ENCODE results near the gene RNASEH1. TPM values are rescaled to one million over a fixed set of nuclear protein-coding genes. Genes with fewer than 3 reads are reported as not detected.
A peak's percentile ranks its signal among the peaks of the same experiment; 100 is the strongest.

Gene RNASEH1
- total and polyA plus RNA-seq, 2 of the 13 experiments (the other 11 are each of a cell fraction or from before 2014, with no cell fraction given), result 14.5 to 57.4 TPM

- TF ChIP-seq MATR3 (CRISPR knock-in tag; IDR thresholded peaks at IDR 0.05) (no peak), MXD1 (CRISPR knock-in tag; IDR thresholded peaks at IDR 0.05) (peak; percentile 95), BRCA1 (CRISPR knock-in tag; IDR thresholded peaks at IDR 0.05) (no peak), GATAD2A (CRISPR knock-in tag; IDR thresholded peaks at IDR 0.05) (peak; percentile 33), ZNF570 (CRISPR knock-in tag; IDR thresholded peaks at IDR 0.05; ENCODE audit: borderline replicate concordance) (peak; percentile 93; the same call in 1 of the 2 replicates), SNAI1 (CRISPR knock-in tag; IDR thresholded peaks at IDR 0.05; ENCODE audit: borderline replicate concordance) (peak; percentile 95), RFXANK (CRISPR knock-in tag; IDR thresholded peaks at IDR 0.05) (peak; percentile 90), ZBTB38 (CRISPR knock-in tag; IDR thresholded peaks at IDR 0.05) (peak; percentile 88), ZNF138 (CRISPR knock-in tag; IDR thresholded peaks at IDR 0.05; ENCODE audit: low read depth) (no peak), ZBTB7B (CRISPR knock-in tag; IDR thresholded peaks at IDR 0.05) (peak; percentile 81; the same call in 1 of the 2 replicates), ZNF205 (CRISPR knock-in tag; IDR thresholded peaks at IDR 0.05) (peak; percentile 95), EP300 (IDR thresholded peaks at IDR 0.05; ENCODE audit: low read depth in 2 of 2, low read length in 2 of 2) (0 out of 4 replicates have a peak, but pooled peaks have one; percentile 20 to 44), EP300 (CRISPR knock-in tag; IDR thresholded peaks at IDR 0.05; ENCODE audit: borderline replicate concordance) (0 out of 2 replicates have a peak, but pooled peaks have one; percentile 42), EED (CRISPR knock-in tag; IDR thresholded peaks at IDR 0.05) (peak; percentile 91), ZNF546 (CRISPR knock-in tag; conservative IDR thresholded peaks at IDR 0.05) (peak; percentile 98), GLMP (CRISPR knock-in tag; IDR thresholded peaks at IDR 0.05; ENCODE audit: borderline replicate concordance) (no peak), FOXO4 (CRISPR knock-in tag; conservative IDR thresholded peaks at IDR 0.05) (0 out of 2 replicates have a peak, but pooled peaks have one; percentile 90), ZNF724P (CRISPR knock-in tag; IDR thresholded peaks at IDR 0.05; ENCODE audit: borderline replicate concordance) (peak; percentile 95), ZNF276 (CRISPR knock-in tag; IDR thresholded peaks at IDR 0.05; ENCODE audit: low read depth) (peak; percentile 97), ZNF572 (CRISPR knock-in tag; IDR thresholded peaks at IDR 0.05) (no peak; the same call in 1 of the 2 replicates), ELF3 (CRISPR knock-in tag; IDR thresholded peaks at IDR 0.05) (peak; percentile 46), CAMTA2 (CRISPR knock-in tag; IDR thresholded peaks at IDR 0.05; ENCODE audit: borderline replicate concordance) (peak; percentile 97), SRSF9 (IDR thresholded peaks at IDR 0.05; ENCODE audit: borderline replicate concordance, insufficient read depth, low read depth, low read length, poor library complexity, severe bottlenecking) (no peak), NR2F6 (IDR thresholded peaks at IDR 0.05) (0 out of 2 replicates have a peak, but pooled peaks have one; percentile 11), NR2F6 (CRISPR knock-in tag; IDR thresholded peaks at IDR 0.05) (no peak; the same call in 1 of the 2 replicates), ZNF124 (CRISPR knock-in tag; IDR thresholded peaks at IDR 0.05) (peak; percentile 84; the same call in 1 of the 2 replicates)
Observed at GRCh38 chr2:3519255-3520205, 38.6 kb downstream of the RNASEH1 start, which contains the start of gene ADI1 (continued).

Data from HepG2 (cell line).